ENCODE measurements around the gene ELAVL3.
A peak's percentile ranks its signal among the peaks of the same experiment; 100 is the strongest.
"Not testable (repeated sequence)": the region's sequence is repeated elsewhere in the genome, so short reads cannot be mapped to it uniquely, and the experiment has no call there.

The ELAVL3 gene

DNA sequence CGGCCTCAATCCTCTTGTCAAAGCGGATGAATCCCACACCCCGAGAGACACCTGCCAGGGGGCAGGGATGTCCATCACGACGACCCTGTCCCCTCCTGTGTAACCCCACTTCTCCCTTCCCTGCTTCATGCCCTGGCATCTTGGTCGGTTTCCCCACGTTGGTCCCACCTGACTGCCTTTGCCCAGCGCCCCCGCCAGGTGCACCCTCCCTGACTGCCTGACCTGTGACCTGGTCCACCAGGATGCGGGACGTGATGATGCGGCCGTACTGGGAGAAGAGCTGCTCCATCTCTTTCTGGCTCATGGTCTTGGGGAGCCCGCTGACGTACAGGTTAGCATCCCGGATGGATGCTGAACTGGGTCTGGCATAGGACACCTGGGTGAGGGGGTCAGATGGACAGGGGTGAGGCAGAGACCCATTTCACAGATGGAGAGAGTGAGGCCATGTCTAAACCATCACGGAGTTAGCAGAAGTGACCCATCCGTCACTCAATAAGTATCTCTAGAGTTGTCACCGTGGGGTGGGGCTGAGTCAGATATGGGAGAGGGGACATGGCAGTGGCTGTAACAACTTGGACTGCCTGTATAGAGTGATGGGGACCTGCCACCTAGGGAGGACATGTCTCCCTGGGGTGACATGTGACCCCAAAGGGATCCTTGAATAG lies 22.5 kb downstream of the ELAVL3 start:
- DNase-seq, result no peak

DNA sequence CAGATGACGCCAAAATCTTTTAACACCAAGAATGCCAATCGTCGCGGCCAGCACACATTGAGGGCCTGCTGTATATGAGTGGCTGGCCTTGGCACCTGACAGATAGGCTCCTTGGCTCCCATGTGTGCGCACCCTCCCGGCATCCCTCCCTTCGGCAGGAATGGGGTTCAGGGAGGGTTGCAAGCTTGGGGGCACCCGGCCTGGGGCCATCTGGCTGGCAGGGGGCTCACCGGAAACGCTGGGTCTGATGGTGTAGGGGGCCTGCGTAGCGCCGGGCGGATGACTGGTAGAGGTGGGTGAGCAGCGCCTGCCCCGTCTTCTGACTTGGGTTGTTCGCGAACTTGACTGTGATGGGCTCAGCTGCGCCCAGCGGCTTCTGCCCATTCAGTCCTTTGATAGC lies 23.0 kb downstream of the ELAVL3 start:
- DNase-seq, result no peak

DNA sequence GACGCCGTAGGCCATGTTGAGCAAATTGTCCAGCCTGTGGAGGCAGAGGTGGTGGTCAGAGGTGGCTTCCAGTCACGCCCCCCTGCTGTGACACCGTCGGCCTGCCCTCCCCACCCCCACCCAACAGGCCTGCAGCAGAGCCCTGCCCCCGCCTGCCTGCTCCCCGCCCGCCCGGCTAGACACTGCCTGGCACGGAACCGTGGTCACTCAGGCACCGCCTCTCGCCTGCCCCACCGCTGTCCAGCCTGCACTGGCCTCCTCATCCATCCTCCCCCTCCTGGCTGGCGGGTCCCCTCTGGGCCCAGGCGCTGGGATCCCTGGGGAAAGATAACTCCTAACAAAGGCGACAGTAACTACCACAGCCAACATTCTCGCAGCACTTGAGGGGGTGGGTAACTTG lies 23.7 kb downstream of the ELAVL3 start:
- no peak for DNase-seq

DNA sequence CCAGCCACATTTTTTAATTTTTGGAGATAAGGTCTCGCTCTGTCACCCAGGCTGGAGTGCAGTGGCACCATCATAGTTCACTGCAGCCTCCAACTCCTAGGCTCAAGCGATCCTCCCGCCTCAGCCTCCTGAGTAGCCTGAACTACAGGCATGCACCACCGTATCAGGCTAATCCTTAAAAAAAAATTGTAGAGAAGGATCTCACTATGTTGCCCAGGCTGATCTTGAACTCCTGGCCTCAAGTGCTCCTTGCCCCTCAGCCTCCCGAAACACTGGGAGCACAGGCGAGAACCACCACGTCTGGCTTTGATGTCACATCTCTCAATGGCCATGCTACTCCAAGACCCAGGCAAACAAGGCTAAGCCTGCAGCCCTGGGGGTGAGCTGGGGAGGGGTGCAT lies 24.2 kb downstream of the ELAVL3 start:
- DNase-seq, result no peak

DNA sequence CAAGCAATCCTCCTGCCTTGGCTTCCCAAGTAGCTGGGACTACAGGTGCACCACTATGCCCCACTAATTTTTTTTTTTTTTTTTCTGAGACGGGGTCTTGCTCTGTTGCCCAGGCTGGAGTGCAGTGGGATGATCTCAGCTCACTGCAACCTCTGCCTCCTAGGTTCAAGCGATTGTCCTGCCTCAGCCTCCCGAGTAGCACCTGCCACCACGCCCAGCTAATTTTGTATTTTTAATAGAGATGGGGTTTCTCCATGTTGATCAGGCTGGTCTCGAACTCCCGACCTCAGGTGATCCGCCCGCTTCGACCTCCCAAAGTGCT lies 25.7 kb downstream of the ELAVL3 start:
- DNase-seq, result not testable (repeated sequence)

DNA sequence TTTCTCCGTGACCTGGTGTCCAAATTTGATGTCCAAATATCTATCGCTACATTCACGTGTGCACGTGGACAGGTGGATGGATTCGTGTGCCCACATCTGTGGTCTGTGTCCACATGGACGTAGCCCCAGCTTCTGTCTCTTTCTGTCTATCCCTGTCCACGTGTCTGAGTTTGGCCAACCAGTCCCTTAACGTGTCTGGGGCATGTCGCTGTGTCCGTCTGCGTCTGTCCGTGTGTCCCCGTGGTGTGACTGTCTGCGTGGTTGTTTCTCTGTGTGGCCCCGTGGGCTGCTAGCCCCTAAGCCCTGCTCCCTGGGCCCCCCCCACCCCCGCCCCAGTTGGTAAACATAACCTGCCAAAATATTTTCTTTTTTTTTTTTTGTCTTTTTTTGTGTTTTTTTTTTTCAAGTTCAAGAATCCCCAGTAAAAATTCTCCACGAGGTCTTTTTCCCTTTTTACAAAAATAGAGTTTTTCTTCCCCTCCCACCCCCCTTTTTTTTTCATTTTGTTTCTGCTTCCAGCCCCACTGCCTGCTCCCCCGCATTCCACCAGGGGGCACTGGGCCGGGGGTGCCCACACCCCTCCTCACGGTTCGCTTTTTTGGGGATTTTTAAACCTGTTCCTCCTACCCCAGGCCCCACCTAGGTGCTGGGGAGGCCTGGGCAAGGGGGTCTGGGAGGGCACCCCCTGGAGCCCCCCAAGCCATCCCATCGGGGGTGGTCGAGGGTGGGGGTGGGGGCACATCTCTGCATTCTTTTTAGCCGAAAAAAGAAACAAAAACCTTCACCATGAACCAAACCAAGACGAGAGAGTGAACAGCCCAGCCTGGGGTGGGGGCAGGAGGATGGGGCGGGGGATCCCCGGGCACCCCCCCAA lies 27.1 kb downstream of the ELAVL3 start:
- DNase-seq, result no peak

DNA sequence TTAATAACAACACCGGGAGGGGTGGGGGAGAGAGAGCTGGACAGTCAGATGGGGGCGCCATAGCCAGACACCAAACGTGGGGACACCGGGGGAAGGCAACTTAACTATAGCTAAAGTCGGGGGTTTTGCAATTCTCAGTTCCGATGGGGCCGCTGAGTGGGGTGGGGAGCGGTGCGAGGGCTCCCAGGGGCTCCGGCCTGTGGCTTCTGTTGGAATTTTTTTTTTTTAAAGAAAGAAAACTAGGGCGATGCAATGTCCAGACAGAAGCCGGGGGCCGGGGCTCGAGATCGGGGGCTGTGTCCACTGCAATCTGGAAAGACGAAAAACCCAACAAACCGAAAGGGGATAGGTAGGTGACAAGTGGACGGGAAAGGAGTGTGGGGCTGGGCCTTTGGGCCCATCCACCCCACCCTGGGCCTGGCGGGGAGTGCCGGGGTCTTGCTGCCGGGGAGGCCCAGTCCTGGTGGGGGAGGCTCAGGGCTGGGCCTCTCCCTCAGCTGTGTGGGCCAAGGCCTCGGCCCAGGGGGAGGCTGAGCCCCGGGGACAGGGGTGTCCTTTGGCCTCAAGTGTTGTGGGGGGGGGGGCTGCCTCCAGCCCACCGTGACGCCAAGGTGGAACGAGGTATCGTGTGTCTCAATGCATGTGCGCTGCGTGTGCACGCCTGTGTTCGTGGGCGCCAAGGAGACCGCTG lies 28.1 kb downstream of the ELAVL3 start:
- no peak for DNase-seq

DNA sequence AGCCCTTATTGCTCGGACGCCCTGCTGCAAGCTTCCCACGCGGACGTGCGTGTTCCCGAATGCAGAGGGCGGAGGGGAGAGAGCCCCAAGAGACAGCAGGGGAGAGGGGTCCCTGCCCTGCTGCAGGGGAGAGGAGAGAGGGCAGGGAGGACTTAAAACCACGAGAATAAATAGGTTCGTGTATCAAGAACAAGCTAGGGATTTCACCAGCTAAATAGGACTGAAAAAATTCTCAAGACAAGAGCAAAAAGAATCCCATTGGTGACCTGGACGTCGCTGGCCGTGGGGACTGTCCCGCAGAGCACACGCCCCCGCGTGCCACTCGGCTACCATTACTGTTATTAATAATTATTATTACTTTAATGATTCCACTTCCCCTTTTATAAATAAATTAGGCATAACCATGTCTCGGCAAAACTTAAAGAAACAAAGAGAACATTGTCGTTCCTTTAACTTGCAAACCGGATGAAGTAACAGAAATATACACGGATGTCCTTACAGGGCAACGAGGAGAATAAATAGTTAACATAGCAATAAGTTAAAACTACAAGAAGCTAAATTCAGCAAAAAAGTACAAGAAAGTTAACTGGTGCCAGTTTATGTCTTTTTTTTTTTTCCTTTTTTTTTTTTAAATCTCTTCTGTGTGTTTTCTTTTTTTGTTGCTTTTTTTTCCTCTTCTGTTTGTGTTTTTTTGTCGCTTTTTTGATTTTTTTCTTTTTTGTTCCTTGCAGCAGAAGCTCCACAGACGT lies 28.8 kb downstream of the ELAVL3 start:
- DNase-seq, result no peak

DNA sequence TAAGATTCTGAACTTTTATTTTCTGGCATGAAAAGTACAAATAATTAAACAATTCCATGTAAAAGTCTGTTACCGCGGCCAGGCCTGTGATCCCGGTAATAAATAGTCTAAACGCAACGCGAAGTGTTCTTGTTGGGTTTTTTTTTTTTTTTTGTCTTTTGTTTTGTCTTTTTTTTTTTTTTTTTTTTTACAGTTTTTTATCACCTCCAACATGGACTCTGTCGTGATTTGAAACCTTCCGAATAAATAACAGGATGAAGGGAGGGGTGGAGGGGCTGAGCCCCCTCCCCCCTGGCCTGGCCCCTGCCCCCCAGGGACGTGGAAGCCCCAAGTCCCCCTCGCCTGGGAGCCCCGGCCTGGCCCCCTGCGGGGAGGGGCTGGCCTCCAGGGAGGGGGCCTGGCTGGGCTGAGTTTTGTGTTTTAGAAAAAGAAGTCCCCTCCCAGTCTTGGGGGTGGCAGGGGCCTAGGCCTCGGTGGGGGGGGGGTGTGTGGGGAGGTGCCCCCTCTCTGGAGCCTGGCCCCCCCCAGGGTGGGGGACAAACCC lies 29.4 kb downstream of the ELAVL3 start:
- DNase-seq, result no peak

DNA sequence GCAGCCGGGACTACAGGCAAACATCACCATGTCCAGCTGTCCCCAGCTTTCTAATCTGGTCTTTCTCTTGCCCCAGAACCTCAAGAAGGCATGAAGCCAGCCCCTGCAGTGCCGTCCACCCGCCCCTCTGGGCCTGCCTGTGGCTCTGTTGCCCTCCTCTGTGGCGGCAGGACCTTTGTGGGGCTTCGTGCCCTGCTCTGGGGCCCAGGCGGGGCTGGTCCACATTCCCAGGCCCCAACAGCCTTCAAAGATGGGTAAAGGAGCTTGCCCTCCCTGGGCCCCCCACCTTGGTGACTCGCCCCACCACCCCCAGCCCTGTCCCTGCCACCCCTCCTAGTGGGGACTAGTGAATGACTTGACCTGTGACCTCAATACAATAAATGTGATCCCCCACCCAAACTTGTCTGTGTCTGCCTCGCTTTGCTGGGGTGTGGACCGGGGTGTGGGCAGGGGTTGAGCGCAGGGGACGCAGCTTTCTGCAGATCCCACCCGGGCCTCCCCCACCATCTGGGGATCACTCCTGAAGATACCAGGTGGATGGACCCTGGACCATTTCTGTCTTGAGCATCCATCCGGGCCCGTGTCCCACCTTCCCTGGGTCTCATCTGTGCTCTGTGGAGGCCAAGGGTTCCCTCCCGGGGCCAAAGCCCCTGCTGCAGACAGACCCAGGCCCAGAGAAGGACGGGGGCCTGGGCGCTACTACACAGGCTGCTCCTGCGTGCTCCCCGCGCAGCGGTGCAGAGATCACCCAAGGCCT lies 30.1 kb downstream of the ELAVL3 start:
- no peak for DNase-seq

DNA sequence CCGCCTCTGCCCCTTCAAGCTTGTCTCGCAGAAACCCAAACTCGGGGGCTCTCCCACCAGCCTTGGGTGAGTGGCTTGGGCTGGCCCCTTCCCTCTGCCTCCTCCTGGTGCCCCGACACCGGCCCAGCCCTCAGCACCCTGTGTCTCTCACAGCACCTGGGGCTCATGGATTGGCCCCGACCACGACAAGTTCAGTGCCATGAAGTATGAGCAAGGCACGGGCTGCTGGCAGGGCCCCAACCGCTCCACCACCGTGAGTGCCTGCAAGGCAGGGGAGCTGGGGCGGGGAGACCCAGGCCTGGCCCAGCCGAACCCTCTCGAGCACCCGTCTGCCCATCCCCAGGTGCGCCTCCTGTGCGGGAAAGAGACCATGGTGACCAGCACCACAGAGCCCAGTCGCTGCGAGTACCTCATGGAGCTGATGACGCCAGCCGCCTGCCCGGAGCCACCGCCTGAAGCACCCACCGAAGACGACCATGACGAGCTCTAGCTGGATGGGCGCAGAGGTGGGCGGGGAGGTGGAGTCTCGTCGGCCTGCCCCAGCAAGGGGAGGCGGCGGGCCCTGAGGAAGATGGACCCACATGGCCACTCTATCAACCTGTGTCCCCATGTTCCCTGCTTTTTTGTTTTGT lies 31.8 kb downstream of the ELAVL3 start:
- DNase-seq, result no peak

DNA sequence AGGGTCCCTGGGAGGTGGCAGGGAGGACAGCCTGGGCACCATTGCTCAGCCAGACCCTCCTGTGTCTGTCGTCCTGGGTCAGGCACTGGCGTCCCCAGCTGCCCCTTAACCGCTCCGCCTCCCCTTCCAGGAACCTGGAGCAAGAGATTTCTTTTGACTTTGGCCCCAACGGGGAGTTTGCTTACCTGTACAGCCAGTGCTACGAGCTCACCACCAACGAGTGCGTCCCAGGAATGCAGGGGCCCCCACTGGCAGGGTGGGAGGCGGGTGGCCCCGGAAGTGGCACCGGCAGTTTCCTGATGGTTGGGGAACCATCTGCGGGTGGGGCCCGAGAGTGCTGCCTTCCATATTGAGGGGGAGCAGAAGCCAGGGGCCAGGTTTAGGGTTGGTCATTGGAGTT lies 32.4 kb downstream of the ELAVL3 start:
- no peak for DNase-seq

DNA sequence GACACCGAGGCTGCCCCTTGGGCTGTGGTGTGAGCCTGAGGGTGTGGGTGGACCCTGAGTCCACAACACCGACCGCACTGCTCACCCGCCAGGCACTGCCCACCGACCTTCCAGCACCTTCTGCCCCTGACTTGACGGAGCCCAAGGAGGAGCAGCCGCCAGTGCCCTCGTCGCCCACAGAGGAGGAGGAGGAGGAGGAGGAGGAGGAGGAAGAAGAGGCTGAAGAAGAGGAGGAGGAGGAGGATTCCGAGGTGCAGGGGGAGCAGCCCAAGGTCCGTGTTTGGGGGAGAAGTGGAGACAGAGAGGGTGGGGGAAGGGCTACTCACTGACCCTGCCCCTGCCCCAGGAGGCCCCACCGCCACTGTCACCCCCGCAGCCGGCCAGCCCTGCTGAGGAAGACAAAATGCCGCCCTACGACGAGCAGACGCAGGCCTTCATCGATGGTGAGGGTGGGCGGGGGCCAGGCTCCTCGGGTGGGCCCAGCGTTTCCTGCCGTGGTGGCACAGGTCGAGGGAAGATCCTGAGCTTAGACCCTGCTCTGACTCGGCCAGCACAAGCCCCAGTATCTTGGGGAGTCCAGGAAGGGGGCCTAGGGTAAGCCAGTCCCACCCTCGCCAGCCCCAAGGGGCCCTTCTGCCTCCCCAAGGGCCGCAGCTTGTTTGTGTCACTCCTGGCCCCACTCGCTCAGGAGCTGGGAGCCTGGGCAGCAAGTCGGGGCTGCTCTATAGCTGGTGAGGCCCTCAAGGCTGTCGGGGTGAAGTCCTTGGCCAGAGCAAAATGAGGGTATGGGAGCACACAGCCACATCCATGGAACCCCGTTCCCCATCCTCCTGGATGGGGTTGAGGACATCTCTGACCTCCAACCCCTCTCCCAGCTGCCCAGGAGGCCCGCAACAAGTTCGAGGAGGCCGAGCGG lies 33.2 kb downstream of the ELAVL3 start:
- no peak for DNase-seq

DNA sequence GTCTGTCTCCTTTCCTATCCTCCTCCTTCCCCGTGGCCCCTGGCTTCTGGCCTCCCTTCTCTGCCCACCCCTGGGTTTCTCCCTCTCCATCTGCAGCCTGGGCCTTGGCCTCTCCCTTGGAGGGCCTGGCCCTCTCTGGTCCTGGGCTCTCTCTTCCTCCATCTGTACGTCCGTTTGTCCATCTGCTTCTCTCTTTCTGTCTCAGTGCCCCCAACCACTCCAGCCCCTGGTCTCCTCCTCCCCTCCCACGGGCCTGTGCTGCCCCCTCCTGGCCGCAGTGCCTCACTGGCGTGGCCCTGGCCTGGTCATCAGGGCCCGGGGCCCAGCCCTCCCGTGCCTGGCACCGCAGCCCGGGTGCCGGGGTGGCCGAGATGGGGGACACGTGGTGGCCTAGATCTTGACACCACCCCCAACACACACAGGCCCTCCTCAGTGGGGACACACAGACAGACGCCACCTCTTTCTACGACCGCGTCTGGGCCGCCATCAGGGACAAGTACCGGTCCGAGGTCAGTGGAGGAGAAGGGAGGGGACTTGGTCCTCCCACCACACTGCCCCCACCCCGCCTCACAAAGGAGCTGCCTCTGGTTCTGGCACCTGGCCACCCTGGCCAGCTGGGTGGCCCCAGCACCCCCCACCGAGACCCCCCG lies 34.1 kb downstream of the ELAVL3 start:
- peak in 1 of 2 experiments; percentile 11 for DNase-seq

DNA sequence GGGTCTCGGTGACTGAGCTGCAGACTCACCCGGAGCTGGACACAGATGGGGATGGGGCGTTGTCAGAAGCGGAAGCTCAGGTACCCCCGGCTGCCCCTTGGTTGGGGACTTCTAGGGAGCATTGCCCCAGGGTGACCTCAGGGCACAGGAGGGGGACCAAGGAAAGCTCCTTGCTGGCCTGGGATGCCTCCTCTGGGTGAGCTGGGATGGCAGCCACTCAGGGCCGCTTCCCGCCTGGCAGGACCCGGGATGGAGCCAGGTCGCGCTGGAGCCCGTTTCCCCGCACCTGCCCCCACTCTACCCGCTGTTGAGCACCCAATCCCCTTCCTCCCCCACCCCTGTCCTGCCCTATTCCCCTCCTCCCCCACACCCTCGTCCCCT lies 34.6 kb downstream of the ELAVL3 start:
- no peak for DNase-seq

DNA sequence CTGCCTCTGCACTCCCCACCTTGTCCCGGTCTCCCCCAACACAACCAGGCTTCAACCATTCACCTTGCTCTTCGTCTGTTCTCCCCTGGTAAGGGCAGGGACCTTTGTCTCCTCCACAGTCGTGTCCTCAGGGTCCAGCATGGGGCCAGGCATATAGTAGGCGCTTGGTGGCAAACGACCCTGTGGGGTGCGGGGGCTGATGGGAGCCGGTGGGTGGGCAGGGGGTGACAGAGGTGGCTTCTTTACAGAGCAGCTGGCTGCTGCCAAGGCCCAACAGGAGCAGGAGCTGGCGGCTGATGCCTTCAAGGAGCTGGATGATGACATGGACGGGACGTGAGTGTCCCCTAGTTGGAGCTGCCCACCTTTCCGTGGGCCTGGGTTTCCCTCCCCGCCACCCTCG lies 35.7 kb downstream of the ELAVL3 start:
- no peak for DNase-seq

DNA sequence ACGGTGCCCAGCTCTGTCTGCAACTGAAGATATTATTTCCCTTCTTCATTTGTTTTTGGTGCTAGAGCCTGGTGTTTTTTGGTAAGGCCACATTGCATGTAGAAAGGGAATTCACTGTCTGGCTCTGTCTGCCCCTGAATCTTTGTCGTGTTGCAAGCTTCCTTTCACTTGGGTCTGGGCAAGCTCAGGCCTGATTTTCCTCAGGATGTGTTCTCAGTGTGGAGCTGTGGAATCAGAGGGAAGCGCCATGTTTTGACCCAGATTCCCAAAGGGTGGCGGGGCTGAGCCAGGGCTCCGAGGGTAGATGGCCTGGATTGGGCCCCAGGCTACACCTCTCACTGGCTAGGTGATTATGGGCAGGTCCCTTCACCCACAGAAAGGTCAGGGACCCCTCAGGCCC lies 36.8 kb downstream of the ELAVL3 start:
- DNase-seq, result no peak

DNA sequence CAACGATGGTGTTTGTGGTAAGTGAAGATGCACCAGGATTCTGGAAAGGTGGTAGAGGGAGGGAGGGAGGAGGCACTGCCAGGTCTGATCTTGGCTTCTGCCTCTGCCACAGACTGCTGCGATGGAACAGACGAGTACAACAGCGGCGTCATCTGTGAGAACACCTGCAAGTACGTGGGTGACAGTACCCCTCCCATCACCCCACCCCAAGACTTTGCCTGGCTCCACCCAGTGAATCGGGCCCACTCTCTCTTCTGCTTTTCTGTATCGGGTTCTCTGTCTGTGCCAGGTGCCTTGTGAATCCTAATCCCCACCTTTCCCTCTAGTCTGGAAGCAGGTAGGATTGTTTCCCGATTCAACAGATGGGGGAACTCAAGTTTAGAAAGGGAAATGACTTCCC lies 42.9 kb downstream of the ELAVL3 start:
- DNase-seq, result no peak

DNA sequence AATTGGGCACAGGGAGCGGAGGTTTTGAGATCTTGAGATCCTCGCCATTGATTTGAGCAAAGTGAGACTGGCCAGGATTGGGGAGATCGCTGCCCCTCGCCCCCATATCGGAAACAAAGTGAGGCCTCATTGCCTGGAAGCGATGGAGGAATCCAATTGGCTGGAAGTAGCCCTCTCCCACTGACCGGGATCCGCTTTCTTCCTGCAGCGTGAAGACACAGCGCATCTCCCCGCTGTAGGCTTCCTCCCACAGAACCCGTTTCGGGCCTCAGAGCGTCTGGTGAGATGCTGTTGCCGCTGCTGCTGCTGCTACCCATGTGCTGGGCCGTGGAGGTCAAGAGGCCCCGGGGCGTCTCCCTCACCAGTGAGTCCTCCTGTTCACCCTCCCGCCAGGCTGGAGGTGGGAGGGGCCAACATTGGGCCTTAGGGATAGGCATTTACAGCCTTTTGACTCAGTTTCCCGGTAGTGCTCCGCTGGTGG lies 45.0 kb downstream of the ELAVL3 start:
- DNase-seq, result no peak

Data from Kasumi-1 (cell line).